Erythroblast (primary cell): ENCODE results near the gene SQSTM1.

Experiments used
- GATA1 ChIP-seq: IDR thresholded peaks from 2 replicates; pipeline ENCODE4 v1.6.1; 2011; ENCODE audit warnings: low read depth, mild to moderate bottlenecking, control low read depth, low read length, moderate library complexity
- POLR2A ChIP-seq: IDR thresholded peaks from 2 replicates; pipeline ENCODE4 v1.6.1; 2011; ENCODE audit warnings: mild to moderate bottlenecking, low read length

GRCh38 chr5:179806250-179807048, 14.3 kb upstream of the SQSTM1 start, which contains the start of gene MGAT4B:
- TF ChIP-seq POLR2A, result peak; percentile 20
- no peak for TF ChIP-seq GATA1
